ENCODE measurements around the gene GTF2A1L.
"Not testable (repeated sequence)": the region's sequence is repeated elsewhere in the genome, so short reads cannot be mapped to it uniquely, and the experiment has no call there.

Gene GTF2A1L

GRCh38 chr2:48617618-48618017 is at the start of gene GTF2A1L:
Gene GTF2A1L (plus strand): TSS chr2:48617856. CDS start chr2:48617875, 19 bp downstream.
- no peak for DNase-seq

GRCh38 chr2:48568547-48568946 is 49.1 kb upstream of the GTF2A1L start:
- DNase-seq = no peak

GRCh38 chr2:48569433-48569832 is 48.2 kb upstream of the GTF2A1L start:
- no peak for DNase-seq

GRCh38 chr2:48572816-48573215 is 44.8 kb upstream of the GTF2A1L start:
- no peak for DNase-seq

- no peak for DNase-seq
Measured at GRCh38 chr2:48574353-48575287, 43.0 kb upstream of the GTF2A1L start.

GRCh38 chr2:48578313-48578712 is 39.3 kb upstream of the GTF2A1L start:
- no peak for DNase-seq

- no peak for DNase-seq
Measured at GRCh38 chr2:48583961-48584360, 33.7 kb upstream of the GTF2A1L start.

GRCh38 chr2:48584551-48584950 is 33.1 kb upstream of the GTF2A1L start:
- no peak for DNase-seq

GRCh38 chr2:48586433-48586832 is 31.2 kb upstream of the GTF2A1L start:
- DNase-seq = no peak

- DNase-seq = no peak
Measured at GRCh38 chr2:48587560-48587959, 30.1 kb upstream of the GTF2A1L start.

GRCh38 chr2:48587961-48588360 is 29.7 kb upstream of the GTF2A1L start:
- DNase-seq = no peak

GRCh38 chr2:48588745-48589144 is 28.9 kb upstream of the GTF2A1L start:
- DNase-seq = no peak

GRCh38 chr2:48589170-48589767 is 28.4 kb upstream of the GTF2A1L start:
- no peak for DNase-seq

GRCh38 chr2:48590017-48590416 is 27.6 kb upstream of the GTF2A1L start:
- no peak for DNase-seq

- DNase-seq = no peak
Measured at GRCh38 chr2:48592067-48592466, 25.6 kb upstream of the GTF2A1L start.

- not testable (repeated sequence) for DNase-seq
Measured at GRCh38 chr2:48596751-48597150, 20.9 kb upstream of the GTF2A1L start.

GRCh38 chr2:48597492-48597891 is 20.2 kb upstream of the GTF2A1L start:
- no peak for DNase-seq

- no peak for DNase-seq
Measured at GRCh38 chr2:48600204-48600813, 17.3 kb upstream of the GTF2A1L start.

GRCh38 chr2:48600917-48601316 is 16.7 kb upstream of the GTF2A1L start:
- DNase-seq = no peak

GRCh38 chr2:48601349-48601748 is 16.3 kb upstream of the GTF2A1L start:
- no peak for DNase-seq

- no peak for DNase-seq
Measured at GRCh38 chr2:48605482-48606175, 12.0 kb upstream of the GTF2A1L start.

GRCh38 chr2:48607307-48608014 is 10.2 kb upstream of the GTF2A1L start:
- DNase-seq = no peak

GRCh38 chr2:48613211-48613610 is 4.4 kb upstream of the GTF2A1L start:
- no peak for DNase-seq

Data from stimulated activated CD4-positive, alpha-beta T cell treated with anti-CD3 and anti-CD28 coated beads, Interleukin-4, amount 100 ng/mL, for 4 hours (primary cell).